Subcutaneous abdominal adipose tissue (tissue), 5 donors: ENCODE data around the gene FUT8.
A peak's percentile ranks its signal among the peaks of the same experiment; 100 is the strongest.

Source experiments
- H3K27ac ChIP-seq: one replicate; pipeline ENCODE4 v1.7.0; 2013; ENCODE audit warnings: low read depth, mild to moderate bottlenecking, inconsistent platforms, low read length, moderate library complexity
- H3K27me3 ChIP-seq, 5 donors: one replicate each; pipeline ENCODE4 v1.7.0; 2013; ENCODE audit warnings: low read length in 5 of 5, inconsistent platforms in 1 of 5; ENCODE audit not compliant: control insufficient read depth in 5 of 5, insufficient read depth in 4 of 5
- H3K36me3 ChIP-seq, 5 donors: one replicate each; pipeline ENCODE4 v1.7.0; 2013; ENCODE audit warnings: low read length in 5 of 5; ENCODE audit not compliant: control insufficient read depth in 5 of 5, insufficient read depth in 5 of 5
- H3K4me1 ChIP-seq, 5 donors: one replicate each; pipeline ENCODE4 v1.7.0; 2013; ENCODE audit warnings: low read length in 5 of 5, mild to moderate bottlenecking in 3 of 5, moderate library complexity in 1 of 5; ENCODE audit not compliant: control insufficient read depth in 5 of 5, insufficient read depth in 5 of 5
- H3K4me3 ChIP-seq, 5 donors: one replicate each; pipeline ENCODE4 v1.7.0; 2013; ENCODE audit warnings: low read length in 5 of 5, low read depth in 1 of 5
- H3K9ac ChIP-seq, 5 donors: one replicate each; pipeline ENCODE4 v1.7.0; 2013; ENCODE audit warnings: low read length in 5 of 5, mild to moderate bottlenecking in 4 of 5, moderate library complexity in 3 of 5
- H3K9me3 ChIP-seq, 5 donors: one replicate each; pipeline ENCODE4 v1.7.0; 2013; ENCODE audit warnings: low read length in 5 of 5; ENCODE audit not compliant: control insufficient read depth in 5 of 5
- donor health status: healthy.
- donor health status: healthy.
- donor health status: healthy.
- donor health status: healthy.
- donor health status: healthy.

The FUT8 gene

DNA sequence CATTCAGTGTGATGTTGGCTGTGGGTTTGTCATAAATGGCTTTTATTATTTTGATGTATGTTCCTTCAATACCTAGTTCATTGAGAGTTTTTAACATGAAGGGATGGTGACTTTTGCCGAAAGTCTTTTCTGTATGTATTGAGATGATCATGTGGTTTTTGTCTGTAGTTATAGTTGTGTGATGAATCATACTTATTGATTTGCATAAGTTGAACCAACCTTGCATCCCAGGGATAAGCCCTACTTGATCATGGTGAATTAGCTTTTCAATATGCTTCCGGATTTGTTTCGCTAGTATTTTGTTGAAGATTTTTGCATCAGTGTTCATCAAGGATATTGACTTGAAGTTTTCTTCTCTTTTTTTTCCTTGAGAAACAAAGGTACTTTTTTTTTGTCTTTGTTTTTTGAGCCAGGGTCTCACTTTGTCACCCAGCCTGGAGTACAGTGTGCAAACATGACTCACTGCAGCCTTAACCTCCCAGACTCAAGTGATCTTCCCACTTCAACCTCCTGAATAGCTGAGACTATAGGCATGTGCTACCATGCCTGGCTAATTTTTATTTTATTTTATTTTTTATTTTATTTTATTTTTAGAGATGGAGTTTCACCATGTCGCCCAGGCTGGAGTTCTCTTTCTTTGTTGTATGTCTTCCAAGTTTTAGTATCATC lies 121.3 kb downstream of the FUT8 start:
- Histone ChIP-seq H3K36me3 (no peaks in the 10 kb centered on the region), H3K9me3 (peaks cover 0 to 8% (median 2%) of the 10 kb centered on the region in 5 donors), H3K27ac (no peak overlapping the region), H3K4me1 (no peaks in the 10 kb centered on the region), H3K9ac (no peak overlapping the region), H3K27me3 (no peaks in the 10 kb centered on the region), H3K4me3 (no peak overlapping the region)

DNA sequence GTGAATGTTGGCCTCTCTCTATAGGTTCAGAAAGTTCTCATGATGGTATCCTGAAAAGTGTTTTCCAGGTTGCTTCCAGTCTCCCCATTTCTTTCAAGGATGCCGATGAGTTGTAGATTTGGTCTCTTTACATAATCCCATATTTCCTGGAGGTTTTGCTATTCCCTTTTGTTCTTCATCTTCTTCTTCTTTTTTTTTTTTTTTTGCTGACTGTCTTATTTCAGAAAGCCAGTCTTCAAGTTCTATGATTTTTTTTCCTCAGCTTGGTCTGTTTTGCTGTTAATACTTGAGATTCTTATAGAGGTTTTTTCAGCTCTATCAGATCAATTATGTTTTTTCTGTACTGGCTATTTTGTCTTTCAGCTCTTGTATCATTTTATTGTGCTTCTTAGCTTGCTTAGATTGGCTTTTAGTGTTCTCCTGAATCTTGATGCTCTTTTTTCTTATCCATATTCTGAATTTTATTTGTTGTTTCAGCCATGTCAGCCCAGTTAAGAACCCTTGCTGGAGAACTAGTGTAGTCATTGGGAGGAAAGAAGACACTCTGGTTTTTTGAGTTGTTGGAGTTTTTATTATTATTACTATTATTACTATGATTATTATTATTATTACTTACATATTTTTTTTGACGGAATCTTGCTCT lies 124.4 kb downstream of the FUT8 start:
- Histone ChIP-seq H3K9me3 (peaks cover 0 to 8% (median 0%) of the 10 kb centered on the region in 5 donors), H3K4me1 (no peaks in the 10 kb centered on the region), H3K27me3 (no peaks in the 10 kb centered on the region), H3K27ac (no peak overlapping the region), H3K4me3 (no peak overlapping the region), H3K36me3 (no peaks in the 10 kb centered on the region), H3K9ac (no peak overlapping the region)

- Histone ChIP-seq H3K4me1 (no peaks in the 10 kb centered on the region), H3K9me3 (no peaks in the 10 kb centered on the region), H3K4me3 (no peak overlapping the region), H3K36me3 (no peaks in the 10 kb centered on the region), H3K27ac (no peak overlapping the region), H3K9ac (no peak overlapping the region), H3K27me3 (no peaks in the 10 kb centered on the region)
These were observed 136.3 kb downstream of the FUT8 start for GRCh38 chr14:65548878-65549277.

DNA sequence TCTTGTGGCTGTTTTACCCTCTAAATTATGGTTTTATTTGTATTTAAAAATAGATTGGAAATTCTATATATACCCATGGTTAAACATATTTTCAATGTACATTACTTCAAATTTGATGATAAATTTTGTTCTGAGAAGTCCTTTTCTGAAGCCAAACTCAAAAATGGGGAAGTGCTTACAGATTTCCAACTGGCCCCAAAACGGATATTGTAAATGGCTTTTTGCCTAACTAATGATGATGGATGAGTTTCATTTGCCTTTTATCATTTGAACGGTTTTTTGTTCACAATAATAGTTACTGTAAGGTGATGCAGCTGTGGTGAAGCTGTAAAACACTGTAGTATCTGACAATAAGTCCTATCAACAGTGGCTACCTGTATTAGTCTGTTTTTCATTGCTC lies 136.9 kb downstream of the FUT8 start:
- Histone ChIP-seq H3K36me3 (no peaks in the 10 kb centered on the region), H3K4me3 (no peak overlapping the region), H3K27me3 (no peaks in the 10 kb centered on the region), H3K9ac (no peak overlapping the region), H3K4me1 (no peaks in the 10 kb centered on the region), H3K27ac (no peak overlapping the region), H3K9me3 (no peaks in the 10 kb centered on the region)

DNA sequence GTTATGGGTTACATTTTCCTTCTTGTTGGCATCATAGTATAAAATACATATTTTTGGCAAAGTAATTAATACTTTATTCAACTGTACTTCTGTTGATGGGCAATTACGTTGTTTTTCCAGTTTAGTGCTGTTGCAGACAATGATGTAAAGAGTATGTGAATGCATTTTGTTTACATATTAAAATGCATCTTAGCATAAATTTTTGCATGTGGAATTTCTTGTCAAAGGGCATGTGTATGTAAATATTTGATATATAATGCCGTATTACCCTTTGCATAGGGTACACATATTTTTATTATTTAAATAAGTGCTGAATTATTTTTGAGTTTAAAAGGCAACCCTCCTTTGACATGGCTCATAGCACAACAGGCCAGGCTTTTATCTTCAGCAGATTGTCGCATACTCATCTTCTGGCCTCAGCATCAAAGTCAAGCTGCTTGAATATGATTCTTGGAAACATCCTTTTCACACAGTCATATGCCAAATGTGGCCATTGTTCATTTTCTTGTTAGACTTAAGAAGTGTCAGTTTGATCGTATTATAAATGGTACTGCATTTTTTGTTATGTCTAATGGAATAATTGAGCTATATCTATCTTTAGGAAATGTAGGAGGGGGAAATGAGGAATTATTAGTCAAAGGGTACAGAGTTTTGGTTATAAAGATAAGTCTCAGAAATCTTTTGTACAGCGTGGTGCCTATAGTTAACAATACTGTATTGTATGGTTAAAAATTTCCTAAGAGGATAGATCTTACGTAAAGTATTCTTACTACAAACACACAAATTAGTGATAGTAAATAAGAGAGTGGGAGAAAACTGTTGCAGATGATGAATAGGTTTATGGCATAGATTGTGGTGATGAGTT lies 138.5 kb downstream of the FUT8 start:
- Histone ChIP-seq H3K4me1 (peaks cover 0 to 8% (median 0%) of the 10 kb centered on the region in 5 donors), H3K9ac (no peak overlapping the region), H3K27me3 (no peaks in the 10 kb centered on the region), H3K27ac (no peak overlapping the region), H3K36me3 (no peaks in the 10 kb centered on the region), H3K9me3 (no peaks in the 10 kb centered on the region), H3K4me3 (no peak overlapping the region)

DNA sequence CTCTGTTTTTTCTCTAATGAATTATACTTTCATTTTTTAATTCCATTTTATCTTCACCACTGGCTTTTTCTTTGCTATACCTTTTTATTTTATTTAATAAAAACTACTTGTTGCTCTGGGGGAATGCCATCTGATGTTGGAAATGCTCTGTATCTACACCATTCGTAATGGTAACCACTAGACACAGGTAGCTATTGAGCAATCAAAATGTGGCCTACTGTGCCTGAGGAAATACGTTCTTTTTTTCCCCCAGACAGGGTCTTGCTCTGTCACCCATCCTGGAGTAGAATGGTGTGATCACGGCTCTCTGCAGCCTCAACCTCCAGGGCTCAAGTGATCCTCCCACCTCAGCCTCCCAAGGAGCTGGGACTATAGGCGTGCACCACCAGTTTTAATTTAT lies 140.2 kb downstream of the FUT8 start:
- Histone ChIP-seq H3K9ac (no peak overlapping the region), H3K4me3 (no peak overlapping the region), H3K27me3 (no peaks in the 10 kb centered on the region), H3K36me3 (no peaks in the 10 kb centered on the region), H3K9me3 (no peaks in the 10 kb centered on the region), H3K27ac (no peak overlapping the region), H3K4me1 (peaks cover 0 to 8% (median 0%) of the 10 kb centered on the region in 5 donors)

- Histone ChIP-seq H3K27me3 (no peaks in the 10 kb centered on the region), H3K9me3 (no peaks in the 10 kb centered on the region), H3K9ac (no peak overlapping the region), H3K36me3 (no peaks in the 10 kb centered on the region), H3K4me1 (peaks cover 0 to 8% (median 0%) of the 10 kb centered on the region in 5 donors), H3K27ac (no peak overlapping the region), H3K4me3 (no peak overlapping the region)
These were observed 142.3 kb downstream of the FUT8 start for GRCh38 chr14:65554837-65555236.

GRCh38 chr14:65555358-65555757 lies 142.8 kb downstream of the FUT8 start:
- Histone ChIP-seq H3K9ac (peak overlapping the region in 1 of 5 donors; percentile 41), H3K27me3 (no peaks in the 10 kb centered on the region), H3K4me3 (no peak overlapping the region), H3K4me1 (peaks cover 0 to 8% (median 0%) of the 10 kb centered on the region in 5 donors), H3K9me3 (no peaks in the 10 kb centered on the region), H3K36me3 (no peaks in the 10 kb centered on the region), H3K27ac (no peak overlapping the region)

DNA sequence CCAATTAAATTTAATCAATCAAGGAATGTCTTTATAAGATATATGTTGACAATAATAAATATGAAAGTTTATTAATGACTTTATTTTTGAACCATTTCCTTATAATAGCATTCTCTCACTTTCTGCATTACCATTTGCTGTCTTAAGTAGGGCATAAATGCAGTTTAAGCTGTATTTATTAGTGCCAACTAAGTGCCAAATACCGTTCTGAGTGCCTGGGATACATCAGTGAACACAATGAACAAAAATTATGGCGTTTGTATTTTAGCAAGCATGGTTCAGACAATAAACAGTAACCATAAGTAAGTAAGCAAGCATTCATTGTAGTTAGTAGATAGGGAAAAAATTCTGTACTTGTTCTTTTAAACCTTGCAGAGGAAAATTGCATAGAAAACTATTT lies 145.8 kb downstream of the FUT8 start:
- Histone ChIP-seq H3K36me3 (peaks cover 0 to 4% (median 0%) of the 10 kb centered on the region in 5 donors), H3K27me3 (no peaks in the 10 kb centered on the region), H3K27ac (no peak overlapping the region), H3K9ac (no peak overlapping the region), H3K9me3 (no peaks in the 10 kb centered on the region), H3K4me3 (no peak overlapping the region), H3K4me1 (peaks cover 0 to 10% (median 0%) of the 10 kb centered on the region in 5 donors)
